ENCODE results near the gene ACTR3. TPM values are rescaled to one million over a fixed set of nuclear protein-coding genes. Genes with fewer than 3 reads are reported as not detected.
"Not testable (repeated sequence)": the region's sequence is repeated elsewhere in the genome, so short reads cannot be mapped to it uniquely, and the experiment has no call there.

The ACTR3 gene
- total and polyA plus RNA-seq, 9 donors: 41.7 to 167 (median 133) TPM

DNA sequence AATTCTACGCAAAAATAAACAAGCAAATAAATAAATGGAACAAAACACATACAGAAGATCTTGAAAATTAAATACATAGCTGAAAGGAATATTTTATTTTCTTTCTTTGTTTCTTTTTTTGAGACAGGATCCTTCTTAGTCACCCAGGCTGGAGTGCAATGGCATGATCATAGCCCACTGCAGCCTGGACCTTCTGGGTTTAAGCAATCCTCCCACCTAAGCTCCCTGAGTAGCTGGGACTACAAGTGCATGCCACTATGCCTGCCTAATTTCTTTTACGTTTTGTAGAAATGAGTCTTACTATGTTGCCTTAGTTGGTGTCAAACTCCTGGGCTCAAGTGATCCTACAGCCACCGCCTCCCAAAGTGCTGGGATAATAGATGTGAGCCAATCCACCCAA is 44.6 kb upstream of the ACTR3 start:
- intact Hi-C loops (cut with DNase I): no loop called here
- no peak for TF ChIP-seq POLR2A (IDR thresholded peaks at IDR 0.05)
- no peak for TF ChIP-seq EP300 (IDR thresholded peaks at IDR 0.05)
- no peak for TF ChIP-seq CTCF (IDR thresholded peaks at IDR 0.05)
- Histone ChIP-seq H3K9me3 (no peaks in the 10 kb centered on the region), H3K36me3 (no peaks in the 10 kb centered on the region), H3K27me3 (no peaks in the 10 kb centered on the region), H3K4me1 (ENCODE audit: insufficient read depth) (no peaks in the 10 kb centered on the region), H3K27ac (no peak overlapping the region), H3K4me3 (no peak overlapping the region)
- 65 to 83% (median 82%) methylated on average over 3 of the region's 3 CpGs for WGBS, 3 donors
- DNase-seq: no peak

- DNase-seq; H3K27ac ChIP-seq; H3K4me1 ChIP-seq (ENCODE audit: insufficient read depth); H3K4me3 ChIP-seq; H3K36me3 ChIP-seq; intact Hi-C loops (cut with DNase I); H3K27me3 ChIP-seq; H3K9me3 ChIP-seq: not testable (repeated sequence)
- WGBS, 3 donors: 87 to 93% (median 88%) methylated on average over 4 of the region's 4 CpGs
Observed at GRCh38 chr2:113845796-113846195, 44.1 kb upstream of the ACTR3 start.

DNA sequence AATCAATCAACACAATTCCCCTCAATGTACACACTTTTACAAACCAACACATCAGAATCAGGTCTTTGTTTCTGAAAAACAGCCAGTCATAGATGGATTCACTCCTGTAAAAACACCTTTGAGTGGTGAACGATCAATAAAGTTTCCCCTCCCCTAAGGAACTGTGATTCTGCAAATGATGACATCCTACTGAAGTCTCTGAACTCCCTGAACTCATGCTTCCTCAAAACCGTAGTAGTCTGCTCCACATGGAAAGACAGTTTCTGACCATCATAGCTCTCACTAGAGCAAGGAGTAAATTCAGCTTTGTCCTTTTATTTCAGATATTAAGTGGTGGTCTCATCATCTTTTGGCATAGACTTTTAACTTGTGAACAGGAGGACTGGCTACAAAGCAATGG is 43.5 kb upstream of the ACTR3 start:
- Histone ChIP-seq H3K4me1 (ENCODE audit: insufficient read depth) (peaks cover 3% of the 10 kb centered on the region), H3K27me3 (no peaks in the 10 kb centered on the region), H3K36me3 (no peaks in the 10 kb centered on the region), H3K4me3 (no peak overlapping the region), H3K27ac (no peak overlapping the region), H3K9me3 (no peaks in the 10 kb centered on the region)
- no peak for TF ChIP-seq EP300 (IDR thresholded peaks at IDR 0.05)
- no peak for DNase-seq
- intact Hi-C loops (cut with DNase I): no loop called here
- 82 to 85% (median 85%) methylated on average over 2 of the region's 2 CpGs for WGBS, 3 donors

- no peaks in the 10 kb centered on the region for H3K9me3 ChIP-seq
- peaks cover 3% of the 10 kb centered on the region for H3K4me1 ChIP-seq (ENCODE audit: insufficient read depth)
- no peaks in the 10 kb centered on the region for H3K36me3 ChIP-seq
- TF ChIP-seq POLR2A (IDR thresholded peaks at IDR 0.05) (no peak), CTCF (IDR thresholded peaks at IDR 0.05) (no peak), EP300 (IDR thresholded peaks at IDR 0.05) (no peak)
- WGBS, 3 donors: 83 to 92% (median 88%) methylated on average over 4 of the region's 4 CpGs
- no peak for DNase-seq
- intact Hi-C loops (cut with DNase I): no loop called here
- no peaks in the 10 kb centered on the region for H3K27me3 ChIP-seq
- no peak overlapping the region for H3K27ac ChIP-seq
- H3K4me3 ChIP-seq: no peak overlapping the region
Observed at GRCh38 chr2:113847144-113847543, 42.7 kb upstream of the ACTR3 start.

DNA sequence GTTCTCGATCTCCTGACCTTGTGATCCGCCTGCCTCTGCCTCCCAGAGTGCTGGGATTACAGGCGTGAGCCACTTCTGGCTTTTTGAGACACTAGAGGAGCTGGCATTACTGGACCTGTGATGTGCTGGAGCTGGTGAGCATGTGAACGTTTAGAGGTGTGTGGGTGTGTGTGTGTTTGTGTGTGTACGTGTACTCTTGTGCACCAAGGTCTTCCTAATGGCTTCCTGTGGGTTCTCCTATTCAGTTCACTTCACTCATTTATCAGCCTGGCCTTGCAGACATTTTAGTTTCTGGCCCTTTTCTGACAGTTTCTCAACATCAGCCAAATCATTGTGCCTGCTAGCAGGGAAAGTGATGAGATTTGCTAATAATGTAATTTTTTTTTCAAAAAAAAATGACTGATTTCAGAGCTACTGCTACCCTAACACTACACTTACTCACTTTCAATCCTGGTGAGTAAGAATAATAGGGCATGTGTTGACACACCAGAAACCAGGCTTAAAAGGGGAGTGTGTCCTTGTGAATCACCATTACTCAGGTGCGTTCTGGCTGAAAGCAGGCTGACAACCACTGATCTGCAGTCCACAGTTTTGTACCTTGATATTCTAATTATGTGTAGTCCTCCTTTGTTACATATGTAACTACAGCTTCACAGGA is 41.0 kb upstream of the ACTR3 start:
- Histone ChIP-seq H3K27me3 (no peaks in the 10 kb centered on the region), H3K9me3 (no peaks in the 10 kb centered on the region), H3K4me3 (no peak overlapping the region), H3K36me3 (no peaks in the 10 kb centered on the region), H3K27ac (no peak overlapping the region), H3K4me1 (ENCODE audit: insufficient read depth) (peaks cover 3% of the 10 kb centered on the region)
- intact Hi-C loops (cut with DNase I): no loop called here
- TF ChIP-seq CTCF (IDR thresholded peaks at IDR 0.05): no peak
- TF ChIP-seq EP300 (IDR thresholded peaks at IDR 0.05): no peak
- TF ChIP-seq POLR2A (IDR thresholded peaks at IDR 0.05): no peak
- no peak for DNase-seq
- WGBS, 3 donors: 77 to 80% (median 79%) methylated on average over 6 of the region's 6 CpGs

Measured in ovary (tissue), 9 donors.